OCI-LY7 (cell line): ENCODE measurements around the gene COPS6.

ENCODE experiments used
- EZH2phosphoT487 ChIP-seq: fragments of 200-600 bp; sonication (generic); IDR thresholded peaks from 2 replicates; pipeline ENCODE4 v1.6.1; 2018; ENCODE audit warnings: low read depth, borderline replicate concordance, mild to moderate bottlenecking, mixed run types, antibody characterized with exemption, low read length, moderate library complexity, mixed read lengths
- TF ChIP-seq, protein P1 (sequence below): fragments of 200-600 bp; sonication (generic); conservative IDR thresholded peaks from 2 replicates; pipeline ENCODE4 v1.5.1; 2014; ENCODE audit warnings: mild to moderate bottlenecking, antibody characterized with exemption, low read length, moderate library complexity, mixed read lengths

GRCh38 chr7:100115026-100115425 is 26.3 kb downstream of the COPS6 start:
- TF ChIP-seq, protein P1, sequence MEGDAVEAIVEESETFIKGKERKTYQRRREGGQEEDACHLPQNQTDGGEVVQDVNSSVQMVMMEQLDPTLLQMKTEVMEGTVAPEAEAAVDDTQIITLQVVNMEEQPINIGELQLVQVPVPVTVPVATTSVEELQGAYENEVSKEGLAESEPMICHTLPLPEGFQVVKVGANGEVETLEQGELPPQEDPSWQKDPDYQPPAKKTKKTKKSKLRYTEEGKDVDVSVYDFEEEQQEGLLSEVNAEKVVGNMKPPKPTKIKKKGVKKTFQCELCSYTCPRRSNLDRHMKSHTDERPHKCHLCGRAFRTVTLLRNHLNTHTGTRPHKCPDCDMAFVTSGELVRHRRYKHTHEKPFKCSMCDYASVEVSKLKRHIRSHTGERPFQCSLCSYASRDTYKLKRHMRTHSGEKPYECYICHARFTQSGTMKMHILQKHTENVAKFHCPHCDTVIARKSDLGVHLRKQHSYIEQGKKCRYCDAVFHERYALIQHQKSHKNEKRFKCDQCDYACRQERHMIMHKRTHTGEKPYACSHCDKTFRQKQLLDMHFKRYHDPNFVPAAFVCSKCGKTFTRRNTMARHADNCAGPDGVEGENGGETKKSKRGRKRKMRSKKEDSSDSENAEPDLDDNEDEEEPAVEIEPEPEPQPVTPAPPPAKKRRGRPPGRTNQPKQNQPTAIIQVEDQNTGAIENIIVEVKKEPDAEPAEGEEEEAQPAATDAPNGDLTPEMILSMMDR = no peak
- TF ChIP-seq EZH2phosphoT487 = no peak
